ENCODE results near the gene ZNF557. TPM values are rescaled to one million over a fixed set of nuclear protein-coding genes. Genes with fewer than 3 reads are reported as not detected.
"Not testable (repeated sequence)": the region's sequence is repeated elsewhere in the genome, so short reads cannot be mapped to it uniquely, and the experiment has no call there.

The ZNF557 gene
- total RNA-seq = 1 to 10 TPM; 9.5 to 9.9 TPM

GRCh38 chr19:7069042-7069903 is at the start of gene ZNF557:
Gene ZNF557, plus strand, starts transcription at chr19:7069703. Its CDS starts 5,372 bp downstream, at chr19:7075075.
- ChIA-PET CTCF (interaction anchor here (0.7 to 1.5 kb wide), 4 partner anchors 12 to 336 kb away, joined by 3 to 5 read pairs (median 3); no protein-coding TSS in a partner anchor), POLR2A (interaction anchor here (0.5 to 2.5 kb wide), 4 partner anchors 30 to 846 kb away, joined by 4 to 7 read pairs (median 4); no protein-coding TSS in a partner anchor)

- POLR2A ChIA-PET, CTCF ChIA-PET: not testable (repeated sequence)
These were observed 48.2 kb upstream of the ZNF557 start, which contains the start of gene MBD3L2B for GRCh38 chr19:7021331-7021730. Gene MBD3L2B, minus strand, starts transcription at chr19:7021431. Its CDS starts 34 bp downstream, at chr19:7021397.

- CTCF ChIA-PET, POLR2A ChIA-PET: not testable (repeated sequence)
These were observed 40.7 kb upstream of the ZNF557 start for GRCh38 chr19:7028790-7029189.

GRCh38 chr19:7030278-7030677 is 39.2 kb upstream of the ZNF557 start, which contains the start of gene MBD3L5:
Gene MBD3L5, plus strand, starts transcription at chr19:7030578. Its CDS starts 34 bp downstream, at chr19:7030612.
- CTCF ChIA-PET, POLR2A ChIA-PET: not testable (repeated sequence)

- POLR2A ChIA-PET, CTCF ChIA-PET: not testable (repeated sequence)
These were observed 29.4 kb upstream of the ZNF557 start, which contains the start of gene MBD3L4 for GRCh38 chr19:7040079-7040478. Gene MBD3L4, minus strand, starts transcription at chr19:7040179. Its CDS starts 35 bp downstream, at chr19:7040144.

- CTCF ChIA-PET, POLR2A ChIA-PET: not testable (repeated sequence)
These were observed 27.9 kb upstream of the ZNF557 start for GRCh38 chr19:7041563-7041962.

GRCh38 chr19:7049021-7049420 is 20.5 kb upstream of the ZNF557 start, which contains the start of gene MBD3L2:
Gene MBD3L2, plus strand, starts transcription at chr19:7049321. Its CDS starts 53 bp downstream, at chr19:7049374.
- POLR2A ChIA-PET, CTCF ChIA-PET: not testable (repeated sequence)

- POLR2A ChIA-PET = not testable (repeated sequence)
These were observed 18.1 kb upstream of the ZNF557 start for GRCh38 chr19:7051421-7051820.

GRCh38 chr19:7052896-7053295 is 16.6 kb upstream of the ZNF557 start:
- POLR2A ChIA-PET, CTCF ChIA-PET: not testable (repeated sequence)

More at GRCh38 chr19:7051421-7051820, 18.1 kb upstream of the ZNF557 start:
- CTCF ChIA-PET = not testable (repeated sequence)

GRCh38 chr19:7054635-7055368 is 14.7 kb upstream of the ZNF557 start:
- POLR2A ChIA-PET, CTCF ChIA-PET: not testable (repeated sequence)

GRCh38 chr19:7055679-7056078 is 13.8 kb upstream of the ZNF557 start:
- CTCF ChIA-PET, POLR2A ChIA-PET: not testable (repeated sequence)

GRCh38 chr19:7056371-7056770 is 13.1 kb upstream of the ZNF557 start:
- CTCF ChIA-PET, POLR2A ChIA-PET: not testable (repeated sequence)

- POLR2A ChIA-PET, CTCF ChIA-PET: not testable (repeated sequence)
These were observed 10.9 kb upstream of the ZNF557 start, which contains the start of gene MBD3L3 for GRCh38 chr19:7058576-7058975. Gene MBD3L3, minus strand, starts transcription at chr19:7058676. Its CDS starts 71 bp downstream, at chr19:7058605.

GRCh38 chr19:7059977-7060376 is 9.5 kb upstream of the ZNF557 start:
- CTCF ChIA-PET = not testable (repeated sequence)

GRCh38 chr19:7063339-7063738 is 6.2 kb upstream of the ZNF557 start:
- ChIA-PET CTCF (interaction anchor here (1.4 kb wide), 1 partner anchor 199 kb away, joined by 3 read pairs; no protein-coding TSS in a partner anchor), POLR2A (no interaction called here)

More at GRCh38 chr19:7059977-7060376, 9.5 kb upstream of the ZNF557 start:
- POLR2A ChIA-PET = not testable (repeated sequence)

GRCh38 chr19:7063764-7064418 is 5.6 kb upstream of the ZNF557 start:
- ChIA-PET CTCF (interaction anchor here (0.6 to 1.4 kb wide), 2 partner anchors 199 to 288 kb away, joined by 3 read pairs; no protein-coding TSS in a partner anchor), POLR2A (no interaction called here)

GRCh38 chr19:7067122-7067521 is 2.4 kb upstream of the ZNF557 start:
- CTCF ChIA-PET, POLR2A ChIA-PET: not testable (repeated sequence)

- ChIA-PET CTCF (no interaction called here), POLR2A (interaction anchor here (2.5 kb wide), 1 partner anchor 32 kb away, joined by 7 read pairs; no protein-coding TSS in a partner anchor)
These were observed 1.8 kb upstream of the ZNF557 start for GRCh38 chr19:7067716-7068115.

GRCh38 chr19:7068599-7068998 is 904 bp upstream of the ZNF557 start:
- ChIA-PET CTCF (interaction anchor here (0.6 to 1.0 kb wide), 3 partner anchors 31 to 970 kb away, joined by 3 to 5 read pairs (median 3); no protein-coding TSS in a partner anchor), POLR2A (interaction anchor here (0.5 to 2.5 kb wide), 3 partner anchors 31 to 959 kb away, joined by 3 to 7 read pairs (median 4); no protein-coding TSS in a partner anchor)

Data from activated CD8-positive, alpha-beta memory T cell treated with anti-CD3 and anti-CD28 coated beads for 36 hours (primary cell).